Activated CD8-positive, alpha-beta T cell treated with anti-CD3 and anti-CD28 coated beads for 36 hours (primary cell): ENCODE measurements around the gene YBX2. TPM values are rescaled to one million over a fixed set of nuclear protein-coding genes. Genes with fewer than 3 reads are reported as not detected.

Experiments used
- ATAC-seq: fragments of 200-7000 bp; cut with Tn5 transposase; one replicate; pipeline ENCODE4 v1.10.0; 2021; ENCODE audit warnings: mild to moderate bottlenecking, moderate library complexity
- CTCF ChIA-PET: fragments of 350-600 bp; sonication (Branson Sonifier 250); formaldehyde crosslinking; loops from one replicate; lab custom pipeline; 2021; ENCODE audit warnings: antibody characterized with exemption; lab: Charles Lee
- POLR2A ChIA-PET: fragments of 350-600 bp; sonication (Branson Sonifier 250); formaldehyde crosslinking; loops from one replicate; lab custom pipeline; 2021; ENCODE audit warnings: antibody characterized with exemption; lab: Charles Lee
- DNase-seq: peaks from one replicate; pipeline ENCODE4 v3.0.0-alpha.2; 2020
- H3K27ac Mint-ChIP-seq: one replicate; pipeline ENCODE4 v1.8.0; 2021; ENCODE audit warnings: mild to moderate bottlenecking, mixed read lengths
- H3K27me3 Mint-ChIP-seq: one replicate; pipeline ENCODE4 v1.8.0; 2021; ENCODE audit warnings: mixed read lengths
- H3K36me3 Mint-ChIP-seq: one replicate; pipeline ENCODE4 v1.8.0; 2021; ENCODE audit warnings: low read depth, mixed read lengths
- H3K4me1 Mint-ChIP-seq: one replicate; pipeline ENCODE4 v1.8.0; 2021; ENCODE audit warnings: low read depth, mixed read lengths
- H3K4me3 Mint-ChIP-seq: one replicate; pipeline ENCODE4 v1.8.0; 2021; ENCODE audit warnings: mild to moderate bottlenecking, moderate library complexity, mixed read lengths
- H3K9me3 Mint-ChIP-seq: one replicate; pipeline ENCODE4 v1.8.0; 2021; ENCODE audit warnings: mixed read lengths
- CTCF ChIP-seq: fragments of 200-600 bp; IDR thresholded peaks from one replicate; pipeline ENCODE4 v1.8.0; 2022; ENCODE audit warnings: antibody characterized with exemption, mild to moderate bottlenecking
- intact Hi-C: fragments of 100-400 bp; cut with micrococcal nuclease; formaldehyde crosslinking; loops from one replicate; pipeline ENCODE4 v1.10.0; 2022
- total RNA-seq, 2 experiments: library from RNA; stranded (reverse); gene quantifications; one replicate each; pipeline ENCODE4 v1.2.3, GENCODE V29; 2021

The YBX2 gene
- total RNA-seq, 2 experiments from 2014 or later, result 0.56 to 0.83 TPM

GRCh38 chr17:7304179-7304578 is 9.7 kb upstream of the YBX2 start:
- no peak for TF ChIP-seq CTCF

GRCh38 chr17:7296189-7296861 is 1.9 kb upstream of the YBX2 start:
- intact Hi-C loops, result no loop called here
- Mint-ChIP-seq H3K27me3 (peaks cover 23% of the 10 kb centered on the region), H3K27ac (no peak overlapping the region), H3K36me3 (no peaks in the 10 kb centered on the region), H3K9me3 (no peaks in the 10 kb centered on the region), H3K4me3 (no peak overlapping the region), H3K4me1 (peaks cover 14% of the 10 kb centered on the region)
- ChIA-PET CTCF (interaction anchor here (0.7 to 5.9 kb wide), 35 partner anchors 8 to 250 kb away, joined by 3 to 144 read pairs (median 6); partner anchors contain the start of genes ACADVL, ACAP1, DLG4 and GABARAP), POLR2A (interaction anchor here (0.8 to 3.1 kb wide), 8 partner anchors 9 to 76 kb away, joined by 3 to 14 read pairs (median 4); partner anchors contain the start of gene SLC2A4)
- peak; percentile 99 for TF ChIP-seq CTCF
- DNase-seq (peak; percentile 70), ATAC-seq (peak; percentile 35)

More at GRCh38 chr17:7304179-7304578, 9.7 kb upstream of the YBX2 start:
- DNase-seq (no peak), ATAC-seq (no peak)
- H3K36me3 Mint-ChIP-seq, result peaks cover 12% of the 10 kb centered on the region
- ChIA-PET CTCF (interaction anchor here (1.2 kb wide), 1 partner anchor 23 kb away, joined by 3 read pairs; the partner anchor contains the start of gene SLC2A4), POLR2A (no interaction called here)
- peaks cover 2% of the 10 kb centered on the region for H3K9me3 Mint-ChIP-seq
- H3K4me3 Mint-ChIP-seq, result no peak overlapping the region
- no peak overlapping the region for H3K27ac Mint-ChIP-seq
- peaks cover 11% of the 10 kb centered on the region for H3K4me1 Mint-ChIP-seq
- intact Hi-C loops, result no loop called here
- no peaks in the 10 kb centered on the region for H3K27me3 Mint-ChIP-seq

DNA sequence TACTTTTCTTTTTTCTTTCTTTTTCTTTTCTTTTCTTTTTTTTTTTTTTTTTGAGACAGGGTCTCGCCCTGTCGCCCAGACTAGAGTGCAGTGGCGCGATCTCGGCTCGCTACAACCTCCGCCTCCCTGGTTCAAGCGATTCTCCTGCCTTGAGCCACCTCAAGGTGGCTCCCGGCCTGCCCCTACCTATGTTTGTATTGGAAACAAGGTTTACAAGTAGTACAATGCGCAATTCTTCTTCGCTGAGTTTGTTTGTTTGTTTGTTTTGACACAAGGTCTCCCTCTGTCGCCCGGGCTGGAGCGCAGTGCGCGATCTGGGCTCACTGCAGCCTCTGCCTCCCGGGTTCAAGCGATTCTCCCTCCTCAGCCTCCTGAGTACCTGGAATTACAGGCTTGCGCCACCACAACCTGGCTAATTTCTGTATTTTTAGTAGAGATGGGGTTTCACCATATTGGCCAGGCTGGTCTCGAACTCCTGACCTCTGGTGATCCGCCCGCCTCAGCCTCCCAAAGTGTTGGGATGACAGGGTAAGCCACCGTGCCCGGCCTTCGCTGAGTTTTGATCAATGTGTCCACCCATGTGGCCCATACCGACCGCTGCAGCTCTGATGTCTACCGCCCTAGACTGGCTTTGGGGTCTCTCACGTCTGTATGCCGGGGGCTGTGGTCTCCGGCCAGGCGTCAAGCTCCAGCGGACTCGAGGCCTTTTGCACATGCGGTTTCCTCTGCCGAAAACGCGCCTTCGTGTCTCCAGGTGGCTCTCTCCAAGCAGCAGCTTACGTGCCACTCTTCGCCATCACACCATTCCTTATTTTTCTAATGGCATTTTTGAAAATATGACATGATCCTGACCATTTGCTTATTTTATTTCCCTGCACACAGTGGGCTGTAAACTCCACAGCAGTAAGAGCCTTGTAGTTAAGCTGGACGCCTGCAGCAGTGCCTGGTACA is 1.1 kb upstream of the YBX2 start:
- peaks cover 14% of the 10 kb centered on the region for H3K4me1 Mint-ChIP-seq
- peak; percentile 33 for TF ChIP-seq CTCF
- DNase-seq, result no peak
- intact Hi-C loops, result loop anchor here (2.0 kb wide), 1 partner anchor 15 kb away; the partner anchor contains the start of gene SLC2A4
- no peaks in the 10 kb centered on the region for H3K9me3 Mint-ChIP-seq
- H3K27me3 Mint-ChIP-seq, result peaks cover 23% of the 10 kb centered on the region
- no peaks in the 10 kb centered on the region for H3K36me3 Mint-ChIP-seq
- H3K4me3 Mint-ChIP-seq, result peak overlapping the region; percentile 66
- no peak overlapping the region for H3K27ac Mint-ChIP-seq
- ChIA-PET CTCF (interaction anchor here (0.7 to 5.9 kb wide), 26 partner anchors 7 to 250 kb away, joined by 3 to 144 read pairs (median 7); partner anchors contain the start of genes ACADVL, ACAP1, DLG4 and GABARAP), POLR2A (interaction anchor here (0.9 to 3.1 kb wide), 5 partner anchors 10 to 18 kb away, joined by 4 to 14 read pairs (median 5); partner anchors contain the start of gene SLC2A4)
- ATAC-seq, result no peak

DNA sequence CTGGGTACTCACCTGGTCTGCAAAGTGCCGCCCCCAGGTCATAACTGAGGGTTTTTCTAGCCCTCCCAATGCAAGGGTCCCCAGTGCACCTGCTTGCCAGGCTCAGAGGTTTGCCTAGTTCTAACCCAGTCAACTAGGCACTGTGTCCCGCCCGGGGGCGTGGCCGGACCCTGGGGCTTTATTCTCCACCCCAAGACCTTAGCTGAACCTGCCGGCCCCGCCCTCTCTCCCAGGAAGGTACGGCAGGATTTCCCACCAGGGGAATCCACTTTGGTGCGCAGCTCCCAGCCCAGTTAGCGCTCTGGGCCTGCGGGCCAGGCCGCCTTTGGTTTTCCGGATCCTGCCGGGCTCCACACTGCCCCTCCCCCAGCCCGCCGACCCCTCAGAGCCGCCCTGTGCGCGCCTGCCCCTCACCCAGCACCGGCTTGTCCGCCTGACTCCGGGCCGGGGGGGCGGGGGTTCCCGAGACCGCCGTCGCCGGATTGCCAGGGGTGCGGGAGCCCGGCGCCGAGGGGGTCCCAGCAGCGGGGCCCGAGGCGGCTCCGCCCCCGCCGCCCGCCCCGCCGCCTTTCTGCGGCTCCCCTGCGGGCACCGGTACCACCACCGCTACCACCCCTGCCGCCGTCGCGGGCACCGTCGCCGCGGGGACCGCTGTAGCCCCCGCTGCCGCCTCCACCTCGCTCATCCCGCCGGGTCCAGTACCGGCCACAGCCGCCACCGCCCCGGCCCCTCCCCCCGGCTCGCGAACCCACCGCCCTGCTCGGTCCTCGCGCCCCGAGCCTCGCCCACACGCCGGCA is 424 bp downstream of the YBX2 start:
- Mint-ChIP-seq H3K27me3 (peaks cover 23% of the 10 kb centered on the region), H3K9me3 (no peaks in the 10 kb centered on the region), H3K4me3 (peak overlapping the region; percentile 24), H3K36me3 (no peaks in the 10 kb centered on the region), H3K4me1 (peaks cover 14% of the 10 kb centered on the region), H3K27ac (no peak overlapping the region)
- CTCF ChIA-PET, result interaction anchor here (0.6 to 2.7 kb wide), 3 partner anchors 12 to 29 kb away, joined by 3 to 14 read pairs (median 3); partner anchors contain the start of gene SLC2A4
- POLR2A ChIA-PET, result interaction anchor here (0.6 to 1.9 kb wide), 3 partner anchors 12 to 26 kb away, joined by 3 to 7 read pairs (median 5); partner anchors contain the start of gene SLC2A4
- no peak for TF ChIP-seq CTCF
- intact Hi-C loops, result loop anchor here (2.0 kb wide), 1 partner anchor 13 kb away; the partner anchor contains the start of gene SLC2A4
- ATAC-seq, result no peak
- DNase-seq, result peak; percentile 42
